Sigmoid colon (tissue), 4 donors: ENCODE data around the gene CD52.

Source experiments
- CTCF ChIP-seq, 4 experiments: fragments of 450-650 bp in 3 of 4; fragments of 200-600 bp in 1 of 4; IDR thresholded peaks; one replicate each; pipeline ENCODE4 v1.5.1; 2016 to 2019; ENCODE audit warnings: antibody characterized with exemption in 4 of 4, mild to moderate bottlenecking in 3 of 4, moderate library complexity in 2 of 4
- POLR2A ChIP-seq, 2 donors: fragments of 450-650 bp; IDR thresholded peaks; one replicate each; pipeline ENCODE4 v1.6.1; 2016; ENCODE audit warnings: antibody characterized with exemption in 2 of 2, mild to moderate bottlenecking in 2 of 2, moderate library complexity in 2 of 2
- POLR2AphosphoS5 ChIP-seq, 4 donors: sonication (generic); formaldehyde crosslinking; IDR thresholded peaks; one replicate each; pipeline ENCODE4 v1.6.1; 2017; ENCODE audit warnings: antibody characterized with exemption in 4 of 4

DNA sequence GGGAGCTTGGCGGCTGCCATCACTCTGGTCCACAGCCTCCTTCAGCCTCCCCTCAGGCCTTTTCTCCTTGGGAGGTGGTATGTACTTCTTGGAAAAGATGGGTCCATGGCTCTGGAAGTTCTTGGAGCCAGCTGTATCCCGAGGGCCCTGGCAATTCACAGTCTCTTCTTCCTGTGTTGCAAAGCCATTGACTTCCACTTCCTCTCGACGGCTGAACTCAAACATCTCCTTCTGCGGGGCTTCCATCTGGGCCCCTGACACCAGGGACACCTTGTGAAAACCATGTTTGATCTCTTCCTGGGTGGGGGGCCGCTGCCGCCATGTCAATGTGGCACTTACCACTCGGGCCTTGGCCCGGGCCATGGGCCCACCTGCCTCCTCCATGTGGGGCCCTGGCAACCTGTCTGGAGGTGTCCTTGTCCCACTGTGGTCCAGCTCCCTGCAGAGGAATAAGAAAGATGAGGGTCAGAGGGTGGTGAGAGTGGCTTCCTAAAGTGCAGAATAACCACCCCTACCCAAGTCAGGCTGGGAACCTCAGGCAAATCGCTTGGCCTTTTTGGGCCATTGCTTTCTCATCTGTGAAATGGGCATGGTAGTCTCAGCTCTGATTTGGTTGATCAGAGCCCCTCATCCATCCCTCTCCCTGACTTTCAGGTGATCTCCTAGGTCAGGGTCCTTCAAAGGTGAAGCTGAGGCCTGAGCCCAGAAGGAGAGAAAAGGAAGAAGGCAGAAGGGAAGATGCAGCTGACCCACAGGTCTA lies 28.7 kb downstream of the CD52 start:
- TF ChIP-seq CTCF (IDR thresholded peaks at IDR 0.05) (no peak), POLR2AphosphoS5 (IDR thresholded peaks at IDR 0.05) (no peak), POLR2A (IDR thresholded peaks at IDR 0.05) (no peak)
